ENCODE measurements around the gene RNF180.

Gene RNF180

GRCh38 chr5:64165500-64166200 lies at the start of gene RNF180:
Gene RNF180, plus strand, starts transcription at chr5:64165843. Its CDS starts 34,965 bp downstream, at chr5:64200808.
- peak; percentile 82 for DNase-seq (ENCODE audit: low spot score)

- no peak for DNase-seq (ENCODE audit: low spot score)
These were observed 40.1 kb upstream of the RNF180 start for GRCh38 chr5:64125521-64125920.

GRCh38 chr5:64126202-64126741 lies 39.4 kb upstream of the RNF180 start:
- DNase-seq (ENCODE audit: low spot score): no peak

GRCh38 chr5:64140018-64140417 lies 25.6 kb upstream of the RNF180 start:
- DNase-seq (ENCODE audit: low spot score): no peak

- no peak for DNase-seq (ENCODE audit: low spot score)
These were observed 21.0 kb upstream of the RNF180 start for GRCh38 chr5:64144425-64145215.

GRCh38 chr5:64145216-64145895 lies 20.3 kb upstream of the RNF180 start:
- no peak for DNase-seq (ENCODE audit: low spot score)

- no peak for DNase-seq (ENCODE audit: low spot score)
These were observed 18.3 kb upstream of the RNF180 start for GRCh38 chr5:64147379-64147778.

GRCh38 chr5:64147849-64148441 lies 17.7 kb upstream of the RNF180 start:
- peak; percentile 73 for DNase-seq (ENCODE audit: low spot score)

GRCh38 chr5:64149268-64149667 lies 16.4 kb upstream of the RNF180 start:
- no peak for DNase-seq (ENCODE audit: low spot score)

- no peak for DNase-seq (ENCODE audit: low spot score)
These were observed 15.7 kb upstream of the RNF180 start for GRCh38 chr5:64149857-64150521.

GRCh38 chr5:64156261-64156660 lies 9.4 kb upstream of the RNF180 start:
- no peak for DNase-seq (ENCODE audit: low spot score)

GRCh38 chr5:64158827-64159226 lies 6.8 kb upstream of the RNF180 start:
- no peak for DNase-seq (ENCODE audit: low spot score)

- DNase-seq (ENCODE audit: low spot score): no peak
These were observed 5.4 kb upstream of the RNF180 start for GRCh38 chr5:64160201-64160600.

GRCh38 chr5:64161420-64161819 lies 4.2 kb upstream of the RNF180 start:
- DNase-seq (ENCODE audit: low spot score): no peak

- no peak for DNase-seq (ENCODE audit: low spot score)
These were observed 2.5 kb upstream of the RNF180 start for GRCh38 chr5:64163135-64163534.

- no peak for DNase-seq (ENCODE audit: low spot score)
These were observed 1.9 kb upstream of the RNF180 start for GRCh38 chr5:64163746-64164145.

GRCh38 chr5:64164166-64164565 lies 1.5 kb upstream of the RNF180 start:
- DNase-seq (ENCODE audit: low spot score): no peak

GRCh38 chr5:64165160-64165499 lies 513 bp upstream of the RNF180 start:
- no peak for DNase-seq (ENCODE audit: low spot score)

- DNase-seq (ENCODE audit: low spot score): no peak
These were observed 737 bp downstream of the RNF180 start for GRCh38 chr5:64166201-64166959.

GRCh38 chr5:64176301-64176700 lies 10.7 kb downstream of the RNF180 start:
- DNase-seq (ENCODE audit: low spot score): no peak
